H1 (cell line): Measurements from ENCODE around the gene C19orf85. TPM values are rescaled to one million over a fixed set of nuclear protein-coding genes. Genes with fewer than 3 reads are reported as not detected.

Source experiments
- CTCF ChIA-PET: fragments of 300-600 bp; sonication (Branson Sonifier 250); formaldehyde crosslinking; loops from one replicate; lab custom pipeline; 2021; ENCODE audit not compliant: partially characterized antibody; lab: Charles Lee
- POLR2A ChIA-PET: fragments of 300-600 bp; sonication (Branson Sonifier 250); formaldehyde crosslinking; loops from one replicate; lab custom pipeline; 2021; ENCODE audit warnings: inconsistent platforms; ENCODE audit not compliant: partially characterized antibody; lab: Charles Lee
- DNase-seq, 2 experiments: peaks; one replicate each; pipeline versions ENCODE4 v3.0.0 to v3.0.0-alpha.2; 2010 to 2022; ENCODE audit warnings: low spot score in 2 of 2, low read depth in 1 of 2, mixed read lengths in 1 of 2
- FAIRE-seq: peaks from 2 replicates; lab custom pipeline; 2011; peaks lifted over from hg19 to GRCh38; lab: Jason Lieb, UNC
- H2AFZ ChIP-seq: 2 replicates; pipeline ENCODE4 v1.8.1; 2012; ENCODE audit warnings: low read length, inconsistent platforms
- H2AK5ac ChIP-seq: 2 replicates; pipeline ENCODE4 v1.6.1; 2013; ENCODE audit warnings: low read depth, low read length
- H2BK120ac ChIP-seq: replicated peaks from 2 replicates; pipeline ENCODE3; 2013; ENCODE audit warnings: low read depth, low read length, inconsistent platforms
- H2BK12ac ChIP-seq: 2 replicates; pipeline ENCODE4 v1.6.1; 2013; ENCODE audit warnings: low read depth, low read length
- H2BK15ac ChIP-seq: 2 replicates; pipeline ENCODE4 v1.6.1; 2013; ENCODE audit warnings: low read length
- H2BK20ac ChIP-seq: 2 replicates; pipeline ENCODE4 v1.6.1; 2013; ENCODE audit warnings: low read length
- H2BK5ac ChIP-seq: 2 replicates; pipeline ENCODE4 v1.6.1; 2013; ENCODE audit warnings: low read depth, low read length
- H3K14ac ChIP-seq: 2 replicates; pipeline ENCODE4 v1.6.1; 2013; ENCODE audit warnings: inconsistent platforms; ENCODE audit not compliant: insufficient read length
- H3K18ac ChIP-seq: 2 replicates; pipeline ENCODE4 v1.6.1; 2013; ENCODE audit warnings: low read length; ENCODE audit errors: extremely low read depth
- H3K23ac ChIP-seq: 2 replicates; pipeline ENCODE4 v1.6.1; 2013; ENCODE audit warnings: inconsistent platforms; ENCODE audit not compliant: insufficient read length
- H3K23me2 ChIP-seq: 2 replicates; pipeline ENCODE4 v1.6.1; 2013; ENCODE audit warnings: low read depth, low read length
- H3K27ac ChIP-seq: 2 replicates; pipeline ENCODE4 v1.6.1; 2011; ENCODE audit warnings: low read depth, low read length, inconsistent platforms
- H3K27me3 ChIP-seq, 4 experiments: replicated peaks in 1 of 4; 1 replicate in 1 of 4; 2 replicates in 3 of 4; pipeline versions ENCODE4 v1.6.1 to v1.8.1; 2011 to 2013; ENCODE audit warnings: low read length in 3 of 4, mild to moderate bottlenecking in 3 of 4, inconsistent platforms in 2 of 4, mixed read lengths in 2 of 4, moderate library complexity in 1 of 4; ENCODE audit not compliant: control insufficient read depth in 3 of 4, insufficient read depth in 3 of 4; ENCODE audit errors: extremely low read depth in 1 of 4
- H3K36me3 ChIP-seq, 4 experiments: 2 replicates each; pipeline versions ENCODE4 v1.6.1 to v1.8.1; 2011 to 2013; ENCODE audit warnings: mild to moderate bottlenecking in 4 of 4, low read length in 3 of 4, moderate library complexity in 2 of 4, control low read depth in 1 of 4, inconsistent platforms in 1 of 4; ENCODE audit not compliant: insufficient read depth in 4 of 4, control insufficient read depth in 2 of 4
- H3K4ac ChIP-seq: replicated peaks from 2 replicates; pipeline ENCODE3; 2013; ENCODE audit warnings: low read length, low read depth, mixed read lengths, inconsistent platforms; ENCODE audit not compliant: insufficient read length
- H3K4me1 ChIP-seq, 4 experiments: replicated peaks in 1 of 4; 1 replicate in 1 of 4; 2 replicates in 3 of 4; pipeline versions ENCODE4 v1.6.1 to v1.8.1; 2011 to 2013; ENCODE audit warnings: low read length in 3 of 4, inconsistent platforms in 2 of 4, mixed read lengths in 1 of 4; ENCODE audit not compliant: insufficient read depth in 4 of 4, control insufficient read depth in 3 of 4
- H3K4me2 ChIP-seq, 2 experiments: 2 replicates each; pipeline versions ENCODE4 v1.6.1 to v1.8.1; 2011 to 2013; ENCODE audit warnings: low read depth in 2 of 2, low read length in 2 of 2, control low read depth in 1 of 2, inconsistent platforms in 1 of 2, mild to moderate bottlenecking in 1 of 2; ENCODE audit not compliant: insufficient read depth in 1 of 2
- H3K4me3 ChIP-seq, 4 experiments: fragments of 200-600, 300-600 bp in 1 of 4; sonication (generic), shearing (Covaris generic), sonication (Bioruptor Twin) in 1 of 4; 2 replicates each; pipeline versions ENCODE4 v1.5.1 to v1.8.1; 2011 to 2016; ENCODE audit warnings: low read length in 4 of 4, low read depth in 3 of 4, control low read depth in 2 of 4, inconsistent platforms in 2 of 4, mild to moderate bottlenecking in 2 of 4, mixed read lengths in 1 of 4, moderate library complexity in 1 of 4; ENCODE audit not compliant: insufficient read depth in 2 of 4; ENCODE audit errors: extremely low read depth in 1 of 4
- H3K56ac ChIP-seq: replicated peaks from 2 replicates; pipeline ENCODE3; 2013; ENCODE audit warnings: low read depth, mild to moderate bottlenecking, mixed read lengths, low read length, inconsistent platforms; ENCODE audit not compliant: insufficient read length
- H3K79me1 ChIP-seq: 2 replicates; pipeline ENCODE4 v1.6.1; 2013; ENCODE audit warnings: low read depth, low read length, control low read depth
- H3K79me2 ChIP-seq, 2 experiments: 2 replicates each; pipeline versions ENCODE4 v1.6.1 to v1.8.1; 2012 to 2013; ENCODE audit warnings: low read length in 2 of 2, mild to moderate bottlenecking in 2 of 2, inconsistent platforms in 1 of 2; ENCODE audit not compliant: insufficient read depth in 2 of 2, control insufficient read depth in 1 of 2
- H3K9ac ChIP-seq, 4 experiments: replicated peaks in 1 of 4; 1 replicate in 1 of 4; 2 replicates in 3 of 4; pipeline versions ENCODE4 v1.6.1 to v1.8.1; 2011 to 2013; ENCODE audit warnings: low read depth in 3 of 4, low read length in 3 of 4, control low read depth in 2 of 4, mild to moderate bottlenecking in 2 of 4, moderate library complexity in 2 of 4, inconsistent platforms in 1 of 4; ENCODE audit errors: extremely low read depth in 1 of 4
- H3K9me3 ChIP-seq, 2 experiments: 2 replicates each; pipeline versions ENCODE4 v1.6.1 to v1.8.1; 2012 to 2013; ENCODE audit warnings: mild to moderate bottlenecking in 2 of 2, moderate library complexity in 2 of 2, control low read depth in 1 of 2, inconsistent platforms in 1 of 2, low read depth in 1 of 2, low read length in 1 of 2, mixed read lengths in 1 of 2; ENCODE audit not compliant: insufficient read depth in 2 of 2
- H4K20me1 ChIP-seq, 2 experiments: replicated peaks in 1 of 2; 2 replicates each; pipeline versions ENCODE3 to v1.8.1; 2011 to 2013; ENCODE audit warnings: inconsistent platforms in 2 of 2, low read length in 2 of 2, mild to moderate bottlenecking in 1 of 2; ENCODE audit not compliant: insufficient read depth in 2 of 2, control insufficient read depth in 1 of 2
- H4K5ac ChIP-seq: 2 replicates; pipeline ENCODE4 v1.6.1; 2013; ENCODE audit warnings: low read length, low read depth, mixed read lengths, inconsistent platforms; ENCODE audit not compliant: insufficient read length
- H4K8ac ChIP-seq: 2 replicates; pipeline ENCODE4 v1.8.0; 2013; ENCODE audit warnings: mild to moderate bottlenecking, moderate library complexity, low read length, inconsistent platforms; ENCODE audit not compliant: insufficient read depth; ENCODE audit errors: extremely low read depth
- H4K91ac ChIP-seq: replicated peaks from 2 replicates; pipeline ENCODE3; 2013; ENCODE audit warnings: low read length, mixed read lengths, inconsistent platforms; ENCODE audit not compliant: insufficient read length
- CHD2 ChIP-seq: IDR thresholded peaks from 2 replicates; pipeline ENCODE4 v1.6.1; 2012; ENCODE audit warnings: low read length, improper control_type of control experiment
- WGBS, 2 experiments: shearing (Covaris generic) in 1 of 2; methylation state at CpG; one replicate each; pipeline versions ENCODE4 v1.1.6 to v1.1.7; 2013 to 2015; ENCODE audit warnings: low lambda C conversion rate in 2 of 2, mixed read lengths in 2 of 2, inconsistent platforms in 1 of 2, low coverage in 1 of 2, missing lambda C conversion rate in 1 of 2; ENCODE audit not compliant: insufficient replicate concordance in 2 of 2, insufficient coverage in 1 of 2, insufficient read length in 1 of 2; ENCODE audit errors: extremely low coverage in 1 of 2, missing lambda C conversion rate in 1 of 2; 5-methylcytosine and 5-hydroxymethylcytosine counted together
- polyA plus RNA-seq, 7 experiments: library from polyadenylated mRNA; depleted of rRNA in 3 of 7; stranded (reverse) in 5 of 7; unstranded in 2 of 7; fragments of >200 nt in 5 of 7; fragments of 200-250 nt in 2 of 7; gene quantifications; 1 replicate in 5 of 7; 2 replicates in 1 of 7; 4 replicates in 1 of 7; pipeline versions ENCODE4 v1.2.1 to v1.2.3, GENCODE V29; 2011 to 2013; ENCODE audit warnings: missing spikeins in 2 of 7, mixed read lengths in 2 of 7
- total RNA-seq: library from RNA; stranded (reverse); fragmentation: NEBNext Ultra II Directional; extraction: Animal tissue kit (Norgen Biotek cat#: 25700); gene quantifications from 2 replicates; pipeline ENCODE4 v1.2.1, GENCODE V29; 2021

C19orf85 gene
- total and polyA plus RNA-seq, 2 of the 8 experiments (the other 6 are each of a cell fraction or from before 2014, with no cell fraction given), result 2.2 to 3.2 TPM

GRCh38 chr19:55478364-55478763 lies 13.8 kb upstream of the C19orf85 start:
- no peaks in the 10 kb centered on the region for H3K9me3 ChIP-seq
- WGBS, 2 experiments, result 94% methylated on average over 12 of the region's 12 CpGs; no CpG with 5 or more reads in 1 of the 2 experiments
- peaks cover 11% of the 10 kb centered on the region for H3K79me1 ChIP-seq
- no peaks in the 10 kb centered on the region; a peak in 2 of 7 replicates for H3K27me3 ChIP-seq
- H4K91ac ChIP-seq, result no peak overlapping the region
- peak overlapping the region; percentile 80; the same call in 1 of the 2 replicates for H2BK12ac ChIP-seq
- no peak overlapping the region for H4K8ac ChIP-seq
- H3K27ac ChIP-seq, result no peak overlapping the region
- DNase-seq, result no peak
- H2BK5ac ChIP-seq, result no peak overlapping the region
- FAIRE-seq, result no peak
- no peak overlapping the region for H3K4me3 ChIP-seq
- H2BK120ac ChIP-seq, result no peak overlapping the region
- peaks cover 0 to 19% (median 10%) of the 10 kb centered on the region in 4 experiments; a peak in 5 of 7 replicates for H3K4me1 ChIP-seq
- no peak overlapping the region for H3K18ac ChIP-seq
- ChIA-PET CTCF (interaction anchor here (1.2 to 5.5 kb wide), 5 partner anchors 11 to 177 kb away, joined by 3 to 31 read pairs (median 3); no protein-coding TSS in a partner anchor), POLR2A (interaction anchor here (0.6 to 7.6 kb wide), 7 partner anchors 11 to 1637 kb away, joined by 3 to 57 read pairs (median 3); partner anchors contain the start of gene SSC5D)
- no peak overlapping the region for H3K4ac ChIP-seq
- no peak overlapping the region for H4K5ac ChIP-seq
- no peak overlapping the region for H2BK15ac ChIP-seq
- no peak overlapping the region; a peak in 1 of 4 replicates for H3K4me2 ChIP-seq
- no peak overlapping the region for H2BK20ac ChIP-seq
- H3K23ac ChIP-seq, result no peak overlapping the region
- peaks cover 0 to 18% of the 10 kb centered on the region in 2 experiments; a peak in 2 of 4 replicates for H3K79me2 ChIP-seq
- H2AK5ac ChIP-seq, result no peak overlapping the region
- H3K56ac ChIP-seq, result no peak overlapping the region
- H3K9ac ChIP-seq, result no peak overlapping the region
- H4K20me1 ChIP-seq, result peaks cover 0 to 3% of the 10 kb centered on the region in 2 experiments
- H2AFZ ChIP-seq, result no peak overlapping the region
- peaks cover 3% of the 10 kb centered on the region for H3K23me2 ChIP-seq
- peaks cover 0 to 10% (median 0%) of the 10 kb centered on the region in 4 experiments; a peak in 2 of 8 replicates for H3K36me3 ChIP-seq
- H3K14ac ChIP-seq, result no peak overlapping the region
- no peak for TF ChIP-seq CHD2
